C4-2B (cell line): ENCODE data around the gene GMDS.

Experiments
- H3K27ac ChIP-seq: fragments of 450-650 bp; 2 replicates; pipeline ENCODE4 v1.5.1; 2017
- CTCF ChIP-seq: fragments of 450-650 bp; conservative IDR thresholded peaks from 2 replicates; pipeline ENCODE4 v1.5.1; 2017; ENCODE audit warnings: mild to moderate bottlenecking
- ZFX ChIP-seq: fragments of 450-650 bp; IDR thresholded peaks from 2 replicates; pipeline ENCODE4 v1.6.1; 2017

The GMDS gene

GRCh38 chr6:2102316-2102883 lies 143.0 kb downstream of the GMDS start:
- no peak overlapping the region for H3K27ac ChIP-seq
- TF ChIP-seq ZFX (no peak), CTCF (no peak)

GRCh38 chr6:2101213-2101612 lies 144.2 kb downstream of the GMDS start:
- no peak overlapping the region for H3K27ac ChIP-seq
- TF ChIP-seq ZFX (no peak), CTCF (no peak)

GRCh38 chr6:2099870-2100269 lies 145.5 kb downstream of the GMDS start:
- TF ChIP-seq CTCF (no peak), ZFX (no peak)
- no peak overlapping the region for H3K27ac ChIP-seq

- no peak for TF ChIP-seq ZFX
- TF ChIP-seq CTCF, result no peak
- no peak overlapping the region for H3K27ac ChIP-seq
Observed at GRCh38 chr6:2097464-2097863, 147.9 kb downstream of the GMDS start.

- no peak for TF ChIP-seq ZFX
- no peak for TF ChIP-seq CTCF
- H3K27ac ChIP-seq, result no peak overlapping the region
Observed at GRCh38 chr6:2094642-2095041, 150.8 kb downstream of the GMDS start.

- H3K27ac ChIP-seq, result no peak overlapping the region
- TF ChIP-seq ZFX, result no peak
- TF ChIP-seq CTCF, result no peak
Observed at GRCh38 chr6:2086326-2086965, 159.0 kb downstream of the GMDS start.

- TF ChIP-seq ZFX (no peak), CTCF (no peak)
- no peak overlapping the region for H3K27ac ChIP-seq
Observed at GRCh38 chr6:2085657-2086056, 159.7 kb downstream of the GMDS start.
